SH-SY5Y (cell line): ENCODE data around the gene HIVEP2.

Source experiments
- GATA2 ChIP-seq: IDR thresholded peaks from 2 replicates; pipeline ENCODE4 v1.6.1; 2011; ENCODE audit warnings: mild to moderate bottlenecking, low read depth, low read length
- GATA3 ChIP-seq: IDR thresholded peaks from 2 replicates; pipeline ENCODE4 v1.6.1; 2011; ENCODE audit warnings: low read depth, mild to moderate bottlenecking, low read length, moderate library complexity

The HIVEP2 gene, protein sequence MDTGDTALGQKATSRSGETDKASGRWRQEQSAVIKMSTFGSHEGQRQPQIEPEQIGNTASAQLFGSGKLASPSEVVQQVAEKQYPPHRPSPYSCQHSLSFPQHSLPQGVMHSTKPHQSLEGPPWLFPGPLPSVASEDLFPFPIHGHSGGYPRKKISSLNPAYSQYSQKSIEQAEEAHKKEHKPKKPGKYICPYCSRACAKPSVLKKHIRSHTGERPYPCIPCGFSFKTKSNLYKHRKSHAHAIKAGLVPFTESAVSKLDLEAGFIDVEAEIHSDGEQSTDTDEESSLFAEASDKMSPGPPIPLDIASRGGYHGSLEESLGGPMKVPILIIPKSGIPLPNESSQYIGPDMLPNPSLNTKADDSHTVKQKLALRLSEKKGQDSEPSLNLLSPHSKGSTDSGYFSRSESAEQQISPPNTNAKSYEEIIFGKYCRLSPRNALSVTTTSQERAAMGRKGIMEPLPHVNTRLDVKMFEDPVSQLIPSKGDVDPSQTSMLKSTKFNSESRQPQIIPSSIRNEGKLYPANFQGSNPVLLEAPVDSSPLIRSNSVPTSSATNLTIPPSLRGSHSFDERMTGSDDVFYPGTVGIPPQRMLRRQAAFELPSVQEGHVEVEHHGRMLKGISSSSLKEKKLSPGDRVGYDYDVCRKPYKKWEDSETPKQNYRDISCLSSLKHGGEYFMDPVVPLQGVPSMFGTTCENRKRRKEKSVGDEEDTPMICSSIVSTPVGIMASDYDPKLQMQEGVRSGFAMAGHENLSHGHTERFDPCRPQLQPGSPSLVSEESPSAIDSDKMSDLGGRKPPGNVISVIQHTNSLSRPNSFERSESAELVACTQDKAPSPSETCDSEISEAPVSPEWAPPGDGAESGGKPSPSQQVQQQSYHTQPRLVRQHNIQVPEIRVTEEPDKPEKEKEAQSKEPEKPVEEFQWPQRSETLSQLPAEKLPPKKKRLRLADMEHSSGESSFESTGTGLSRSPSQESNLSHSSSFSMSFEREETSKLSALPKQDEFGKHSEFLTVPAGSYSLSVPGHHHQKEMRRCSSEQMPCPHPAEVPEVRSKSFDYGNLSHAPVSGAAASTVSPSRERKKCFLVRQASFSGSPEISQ (N-terminal part only)

DNA sequence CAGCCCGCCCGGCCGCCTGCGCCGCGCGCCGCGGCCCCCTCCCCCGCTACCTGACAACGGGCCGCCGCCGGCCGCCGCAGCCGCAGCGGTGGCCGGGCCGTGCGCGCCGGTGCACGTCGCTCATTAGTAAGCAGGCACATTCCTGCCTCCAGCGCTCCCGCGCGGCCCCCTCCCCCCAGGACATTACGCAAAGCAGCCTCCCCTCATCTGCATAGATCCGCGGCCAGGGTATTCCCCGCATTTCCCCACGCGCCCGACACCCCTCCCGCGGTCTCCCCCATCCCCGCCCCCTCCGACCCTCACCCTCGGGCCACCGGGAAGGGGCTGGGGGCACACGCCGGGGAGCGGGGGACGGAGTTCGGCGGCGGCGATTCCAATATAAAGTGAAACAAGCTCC lies at the start of gene HIVEP2:
TSS of gene HIVEP2 (minus strand) at position 128 of the 397 bp plus-strand sequence. CDS start 170,438 bp downstream, outside the sequence.
- TF ChIP-seq GATA2 (no peak), GATA3 (no peak)

DNA sequence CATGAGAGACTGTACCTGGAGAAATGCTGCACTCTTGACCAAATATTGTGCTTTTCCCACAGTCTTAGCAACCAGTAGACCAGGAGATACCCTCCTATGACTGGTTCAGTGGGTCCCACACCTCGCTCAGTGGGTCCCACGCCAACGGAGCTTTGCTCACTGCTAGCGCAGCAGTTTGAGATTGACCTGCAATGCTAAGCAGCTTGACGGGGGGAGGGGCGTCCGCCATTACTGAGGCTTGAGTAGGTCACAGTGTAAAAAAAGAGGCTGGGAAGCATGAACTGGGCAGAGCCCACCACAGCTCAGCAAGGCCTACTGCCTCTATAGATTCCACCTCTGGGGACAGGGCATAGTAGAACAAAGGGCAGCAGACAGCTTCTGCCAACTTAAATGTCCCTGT lies 49.0 kb upstream of the HIVEP2 start:
- TF ChIP-seq GATA2 (no peak), GATA3 (no peak)

DNA sequence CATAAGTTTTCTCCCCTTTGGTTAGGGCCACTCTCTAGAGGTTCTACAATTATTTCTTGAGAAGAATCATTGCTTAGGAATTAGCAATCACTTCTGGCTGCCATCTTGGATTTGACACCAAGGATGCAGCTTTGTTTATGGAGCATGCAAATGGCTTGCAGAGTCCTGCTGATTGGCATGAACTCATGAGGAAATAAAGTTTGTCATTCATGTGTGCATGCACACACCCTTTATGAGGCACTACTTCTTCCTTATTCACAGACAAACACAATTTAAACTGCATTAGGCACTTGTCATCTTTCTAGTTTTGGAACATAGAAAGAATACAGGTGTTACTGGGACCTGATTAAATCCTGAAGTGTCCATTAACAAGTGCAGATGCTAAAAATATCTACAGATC lies 42.5 kb upstream of the HIVEP2 start:
- no peak for TF ChIP-seq GATA3
- no peak for TF ChIP-seq GATA2

DNA sequence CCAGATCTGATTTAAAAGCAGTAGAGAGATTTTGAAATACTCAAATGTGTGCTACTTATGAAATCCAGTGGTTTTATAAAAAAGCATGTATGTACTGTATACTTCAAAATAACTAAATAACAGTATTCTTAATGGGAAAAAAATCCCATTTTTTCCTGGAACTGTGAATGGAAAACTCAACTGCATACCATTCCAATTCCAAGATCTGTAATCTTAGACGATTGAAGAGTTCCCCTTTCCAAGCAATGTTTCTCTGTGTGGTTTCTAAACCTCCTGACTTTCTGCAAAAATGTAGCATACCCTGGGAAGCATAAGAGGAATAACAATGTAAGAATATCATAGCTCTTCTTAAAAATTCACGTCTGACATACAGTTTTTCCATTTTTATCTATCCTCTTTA lies 40.3 kb upstream of the HIVEP2 start:
- TF ChIP-seq GATA2 (no peak), GATA3 (no peak)

DNA sequence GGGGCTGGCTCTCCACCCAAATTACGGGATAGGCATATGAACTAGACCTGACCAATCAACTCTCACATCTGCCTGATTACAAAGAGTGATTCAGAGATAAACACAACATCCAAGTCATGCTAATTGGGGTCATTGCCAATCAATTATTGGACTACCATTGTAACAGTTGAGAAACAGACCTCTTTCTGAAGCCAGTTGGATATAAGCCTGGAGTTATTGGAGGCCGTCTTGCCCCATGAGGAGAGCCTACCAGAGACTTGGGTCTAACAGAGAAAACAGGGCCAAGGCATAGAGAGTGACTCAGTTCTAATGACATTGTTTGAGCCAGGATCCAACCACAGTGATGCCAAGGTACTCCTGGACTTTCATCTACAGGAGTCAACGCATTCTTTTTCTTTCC lies 39.4 kb upstream of the HIVEP2 start:
- no peak for TF ChIP-seq GATA3
- no peak for TF ChIP-seq GATA2

DNA sequence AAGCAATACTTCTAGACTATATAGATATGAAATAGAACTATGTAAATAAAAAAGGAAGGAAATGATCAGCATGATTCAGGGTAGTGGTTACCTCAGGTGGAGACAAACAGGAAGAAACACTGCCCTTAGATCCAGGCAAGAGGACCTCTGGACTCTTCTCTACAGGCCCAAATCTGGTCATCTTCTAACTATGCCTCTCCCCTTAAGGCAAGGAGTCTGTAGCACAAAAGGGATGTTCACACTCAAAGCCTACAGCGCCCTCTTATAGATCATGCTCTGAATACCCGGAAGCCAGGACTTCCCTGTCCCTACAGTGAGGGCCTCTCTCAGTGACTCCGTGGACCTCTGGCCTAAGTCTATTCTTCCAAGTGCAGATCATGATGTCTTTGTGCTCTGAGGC lies 30.4 kb upstream of the HIVEP2 start:
- TF ChIP-seq GATA3, result no peak
- no peak for TF ChIP-seq GATA2

DNA sequence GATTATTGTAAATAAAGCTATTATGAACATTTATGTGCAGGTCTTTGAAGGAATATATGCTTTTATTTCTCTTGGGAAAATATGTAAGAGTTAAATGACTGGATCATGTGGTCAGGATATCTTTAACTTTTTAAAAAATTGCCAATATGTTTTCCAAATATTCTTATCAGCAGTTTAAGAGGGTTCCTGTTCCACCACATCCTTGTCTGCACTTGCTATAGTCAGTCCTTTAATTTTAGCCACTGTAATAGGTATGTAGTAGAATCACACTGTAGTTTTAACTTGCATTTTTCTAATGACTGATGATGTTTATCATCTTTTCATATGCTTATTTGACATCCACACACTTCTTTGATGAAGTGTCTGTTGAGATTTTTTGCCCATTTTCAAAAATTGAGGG lies 23.6 kb upstream of the HIVEP2 start:
- TF ChIP-seq GATA3, result no peak
- no peak for TF ChIP-seq GATA2

DNA sequence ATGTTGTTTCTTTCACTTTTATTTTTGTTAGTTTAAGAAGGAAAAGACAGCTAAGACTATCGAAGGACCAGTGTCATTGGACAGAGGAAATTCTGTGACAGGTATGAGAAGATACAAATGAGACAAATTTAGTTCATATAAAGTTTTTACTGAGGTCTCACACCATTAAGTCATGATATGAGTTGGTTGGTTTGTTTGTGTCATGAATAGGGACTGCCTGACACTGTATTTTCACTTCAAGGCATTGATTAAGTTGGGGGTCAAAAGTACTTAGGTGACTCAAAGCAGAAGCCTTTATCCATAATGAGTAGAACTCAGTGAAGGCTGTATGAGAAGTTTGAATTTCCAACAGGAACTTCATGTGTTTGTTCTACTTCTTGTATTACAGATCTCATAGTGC lies 21.3 kb upstream of the HIVEP2 start:
- no peak for TF ChIP-seq GATA3

DNA sequence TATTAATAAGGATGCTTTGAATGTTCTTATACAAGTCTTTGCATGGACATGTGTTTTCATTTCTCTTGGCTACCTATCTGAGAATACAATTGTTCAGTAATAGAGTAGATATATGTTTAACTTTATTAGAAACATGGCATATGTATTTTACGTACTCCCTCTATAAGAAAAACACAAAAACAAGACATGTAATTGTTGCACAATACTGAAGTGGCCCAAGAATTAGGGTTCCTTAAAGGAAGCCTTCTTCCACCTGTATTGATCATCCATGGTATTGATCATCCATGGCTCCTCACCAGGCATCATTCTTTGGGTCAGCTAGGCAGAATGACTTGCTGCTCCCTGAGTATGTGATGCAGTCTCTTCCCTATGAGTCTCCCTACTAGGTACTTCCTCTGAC lies 20.2 kb upstream of the HIVEP2 start:
- no peak for TF ChIP-seq GATA3
- no peak for TF ChIP-seq GATA2

DNA sequence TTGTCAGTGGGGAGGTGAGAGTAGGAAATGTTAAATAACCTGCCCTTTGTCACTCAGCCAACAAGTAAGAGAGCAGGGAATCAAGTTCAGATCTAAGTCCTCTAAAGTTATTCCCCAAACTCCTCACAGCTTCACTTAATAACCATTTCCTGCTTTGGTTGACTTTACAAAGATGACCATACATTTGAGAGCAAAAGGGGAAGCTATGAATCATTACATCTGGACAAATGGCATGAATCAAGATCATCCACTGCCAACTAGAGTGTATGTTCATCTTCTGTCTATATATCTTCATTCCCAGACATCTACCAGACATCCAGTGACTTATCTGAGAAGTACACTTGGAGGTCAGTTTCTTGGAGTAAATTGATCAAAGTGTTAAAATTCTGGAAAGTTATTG lies 15.1 kb upstream of the HIVEP2 start:
- TF ChIP-seq GATA3, result no peak
- TF ChIP-seq GATA2, result no peak

DNA sequence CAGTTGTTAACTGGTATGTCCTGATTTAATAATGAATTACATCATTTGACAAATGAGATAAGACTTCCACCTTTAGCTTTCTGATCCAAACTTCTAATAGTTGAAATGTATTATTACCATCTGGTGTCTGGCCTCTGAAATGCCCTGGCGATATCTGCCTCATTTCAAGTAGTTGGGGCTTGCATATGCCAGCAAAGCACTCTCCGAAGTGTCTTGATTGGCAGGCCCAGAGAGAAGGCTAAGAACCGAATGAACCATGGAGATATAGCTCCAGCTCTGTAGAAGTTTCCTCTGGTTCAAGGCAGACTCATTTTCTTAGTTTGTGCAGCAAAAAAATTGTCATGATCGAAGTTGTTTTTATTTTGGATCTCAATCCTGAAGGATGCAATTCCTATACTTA lies 13.4 kb upstream of the HIVEP2 start:
- TF ChIP-seq GATA2, result no peak
- no peak for TF ChIP-seq GATA3

DNA sequence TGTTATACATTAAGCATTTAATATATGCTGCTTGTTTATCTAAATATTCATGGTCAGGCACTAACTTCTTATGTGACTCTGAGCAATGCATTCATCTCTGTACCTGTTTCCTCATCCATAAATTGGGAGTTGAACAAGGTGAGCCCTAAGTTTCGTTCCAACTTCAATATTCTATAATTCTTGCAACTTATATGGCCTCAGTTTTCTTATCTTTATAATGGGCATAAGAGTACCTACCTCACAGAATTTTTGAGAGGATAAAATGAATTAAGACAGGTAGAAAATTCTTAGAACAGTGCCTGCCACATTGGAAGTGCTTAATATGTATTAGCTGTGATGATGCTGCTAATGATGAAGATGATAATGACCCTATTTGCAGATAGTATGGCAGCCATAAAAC lies 11.8 kb upstream of the HIVEP2 start:
- TF ChIP-seq GATA2 (no peak), GATA3 (no peak)

DNA sequence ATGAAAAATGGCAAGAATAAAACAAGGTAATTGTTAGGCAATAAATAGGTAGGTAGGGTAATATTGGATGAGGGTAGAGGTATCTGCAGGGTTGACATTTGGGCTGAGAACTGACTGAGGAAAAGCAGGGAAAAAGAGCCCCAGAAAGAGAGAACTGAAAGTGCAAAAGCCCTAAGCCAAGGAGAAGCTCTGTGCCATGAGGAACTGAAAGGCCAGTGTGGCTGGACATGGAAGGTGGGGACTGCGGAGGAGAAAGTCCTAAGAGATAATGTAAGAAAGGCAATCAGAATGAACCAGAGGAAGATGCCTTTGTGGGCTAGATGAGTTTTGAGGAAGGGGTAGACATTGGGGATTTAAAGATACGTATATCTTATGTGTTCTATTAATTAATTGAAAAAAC lies 9.9 kb upstream of the HIVEP2 start:
- TF ChIP-seq GATA2 (no peak), GATA3 (no peak)
